ENCODE measurements around the gene VAT1. TPM values are rescaled to one million over a fixed set of nuclear protein-coding genes. Genes with fewer than 3 reads are reported as not detected.
"Not testable (repeated sequence)": the region's sequence is repeated elsewhere in the genome, so short reads cannot be mapped to it uniquely, and the experiment has no call there.

Gene VAT1
- total RNA-seq, 1 donor from 2014 or later, result 296 TPM

- no peak for TF ChIP-seq CTCF (IDR thresholded peaks at IDR 0.05)
- intact Hi-C loops (cut with DNase I), result loop anchor here (1.0 kb wide), 1 partner anchor 18 kb away; the partner anchor contains the start of gene RPL27
These were observed 41.9 kb downstream of the VAT1 start, which contains the start of gene RUNDC1 for GRCh38 chr17:42980274-42980765. TSS of gene RUNDC1 (plus strand) at chr17:42980565. CDS start at chr17:42980577, 12 bp downstream.

GRCh38 chr17:42979511-42980273 lies 42.5 kb downstream of the VAT1 start, which contains the start of gene PTGES3L:
TSS of gene PTGES3L (minus strand) at chr17:42980080. CDS start at chr17:42980053, 27 bp downstream.
- Histone ChIP-seq H3K36me3 (no peaks in the 10 kb centered on the region), H3K27ac (peak within 1 kb of the TSS; percentile 57 to 63), H3K4me1 (peaks cover 0 to 9% of the 10 kb centered on the region in 2 donors), H3K9me3 (no peaks in the 10 kb centered on the region), H3K27me3 (no peaks in the 10 kb centered on the region), H3K4me3 (peak within 1 kb of the TSS; percentile 96 to 98)
- intact Hi-C loops (cut with DNase I), result loop anchor here (1.0 kb wide), 1 partner anchor 19 kb away; the partner anchor contains the start of gene RPL27
- TF ChIP-seq CTCF (IDR thresholded peaks at IDR 0.05), result no peak
- peak in 1 of 2 donors; percentile 83 for DNase-seq (ENCODE audit: low spot score in 2 of 2)

More at GRCh38 chr17:42980274-42980765, 41.9 kb downstream of the VAT1 start, which contains the start of gene RUNDC1:
- no peaks in the 10 kb centered on the region for H3K27me3 ChIP-seq
- peak; percentile 65 to 96 for DNase-seq (ENCODE audit: low spot score in 2 of 2)
- no peaks in the 10 kb centered on the region for H3K9me3 ChIP-seq
- H3K36me3 ChIP-seq, result peaks cover 4 to 5% of the 10 kb centered on the region in 2 donors
- H3K27ac ChIP-seq, result peak within 1 kb of the TSS; percentile 57 to 63
- peak within 1 kb of the TSS; percentile 96 to 98 for H3K4me3 ChIP-seq
- H3K4me1 ChIP-seq, result peaks cover 0 to 9% of the 10 kb centered on the region in 2 donors

GRCh38 chr17:42975701-42976100 lies 46.5 kb downstream of the VAT1 start:
- DNase-seq (ENCODE audit: low spot score in 2 of 2); H3K4me1 ChIP-seq; H3K27ac ChIP-seq; H3K27me3 ChIP-seq; H3K9me3 ChIP-seq; intact Hi-C loops (cut with DNase I); H3K36me3 ChIP-seq; H3K4me3 ChIP-seq: not testable (repeated sequence)

- intact Hi-C loops (cut with DNase I), result no loop called here
- Histone ChIP-seq H3K36me3 (no peaks in the 10 kb centered on the region), H3K27ac (no peak overlapping the region), H3K4me1 (peaks cover 0 to 4% of the 10 kb centered on the region in 2 donors), H3K4me3 (no peak overlapping the region), H3K27me3 (no peaks in the 10 kb centered on the region), H3K9me3 (no peaks in the 10 kb centered on the region)
- no peak for TF ChIP-seq CTCF (IDR thresholded peaks at IDR 0.05)
- no peak for DNase-seq (ENCODE audit: low spot score in 2 of 2)
These were observed 46.9 kb downstream of the VAT1 start for GRCh38 chr17:42975265-42975664.

GRCh38 chr17:42973323-42973722 lies 48.9 kb downstream of the VAT1 start:
- H3K36me3 ChIP-seq; H3K27ac ChIP-seq; H3K4me3 ChIP-seq; H3K9me3 ChIP-seq; H3K27me3 ChIP-seq; intact Hi-C loops (cut with DNase I); DNase-seq (ENCODE audit: low spot score in 2 of 2); H3K4me1 ChIP-seq: not testable (repeated sequence)

GRCh38 chr17:42971589-42971988 lies 50.6 kb downstream of the VAT1 start:
- Histone ChIP-seq H3K27me3 (no peaks in the 10 kb centered on the region), H3K36me3 (no peaks in the 10 kb centered on the region), H3K4me1 (no peaks in the 10 kb centered on the region), H3K9me3 (no peaks in the 10 kb centered on the region), H3K4me3 (no peak overlapping the region), H3K27ac (no peak overlapping the region)
- TF ChIP-seq CTCF (IDR thresholded peaks at IDR 0.05), result no peak
- intact Hi-C loops (cut with DNase I), result no loop called here
- DNase-seq (ENCODE audit: low spot score in 2 of 2), result no peak
